Measurements from ENCODE around the gene KATNA1.
"Not testable (repeated sequence)": the region's sequence is repeated elsewhere in the genome, so short reads cannot be mapped to it uniquely, and the experiment has no call there.

KATNA1 gene

DNA sequence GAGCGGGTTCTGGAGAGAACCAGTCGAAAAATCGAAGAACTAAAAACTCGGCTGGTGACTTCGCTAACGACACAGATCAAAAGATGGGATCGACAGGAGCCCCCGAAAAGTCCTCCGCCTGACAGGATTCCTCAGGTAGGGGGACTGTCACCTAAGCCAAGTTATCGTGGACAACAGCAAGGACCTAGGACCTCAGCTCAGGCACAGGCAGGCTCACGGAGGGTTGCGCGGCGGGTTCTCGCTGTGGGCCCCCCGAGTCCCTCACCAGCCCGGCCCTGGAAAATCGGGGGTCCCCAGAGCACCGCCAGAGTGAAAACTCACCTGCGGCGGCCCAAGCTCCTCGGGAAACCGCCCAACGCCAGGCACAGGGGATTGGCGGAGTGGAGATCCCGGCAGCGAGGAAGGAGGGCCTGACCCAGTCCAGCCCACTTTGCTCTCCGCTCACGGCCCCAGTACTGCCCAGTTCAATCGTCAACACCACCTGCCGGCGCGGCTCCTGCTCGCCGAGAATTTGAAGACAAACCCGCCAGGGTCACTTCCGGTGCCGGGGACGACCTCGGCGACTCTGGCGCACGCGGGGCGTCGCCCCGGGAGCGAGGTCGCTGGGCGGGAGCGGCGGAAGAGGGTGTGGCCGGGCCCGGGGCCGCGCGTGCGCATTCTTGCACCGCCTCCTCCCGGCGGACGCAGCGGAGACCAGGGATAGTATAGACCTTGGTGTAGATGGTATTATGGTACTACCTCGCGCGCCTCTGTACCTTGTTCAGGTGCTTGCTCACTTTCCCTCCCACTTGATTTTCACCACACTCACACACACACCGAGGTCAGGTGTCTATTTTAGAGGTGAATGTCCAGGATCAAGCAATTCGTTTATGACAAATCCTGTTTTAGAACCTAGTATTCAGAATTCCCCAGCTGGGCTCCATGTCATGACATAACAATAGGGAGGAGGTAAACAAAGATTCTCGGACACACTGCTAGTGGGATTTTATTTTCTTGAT is at the start of gene KATNA1:
KATNA1 (minus strand) TSS at position 567 of the 998 bp plus-strand sequence. CDS start 10,167 bp downstream, outside the sequence.
- peak; percentile 65 to 70 for DNase-seq (ENCODE audit: low read depth in 2 of 2)

DNA sequence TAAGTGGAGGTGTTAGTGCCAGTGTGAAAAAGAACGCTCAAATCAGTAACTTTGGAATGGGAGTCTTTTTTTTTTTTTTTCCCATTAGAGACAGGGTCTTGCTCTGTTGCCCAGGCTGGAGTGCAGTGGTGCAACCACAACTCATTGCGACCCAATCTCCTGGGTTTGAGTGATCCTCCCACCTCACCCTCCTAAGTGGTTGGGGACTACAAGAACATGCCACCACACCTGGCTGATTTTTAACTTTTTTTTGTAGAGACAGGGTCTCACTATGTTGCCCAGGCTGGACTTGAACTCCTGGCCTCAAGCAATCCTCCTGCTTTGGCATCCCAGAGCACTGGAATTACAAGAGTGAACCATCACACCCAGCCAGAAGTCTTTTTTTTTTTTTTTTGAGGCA is 49.7 kb upstream of the KATNA1 start:
- no peak for DNase-seq (ENCODE audit: low read depth in 2 of 2)

DNA sequence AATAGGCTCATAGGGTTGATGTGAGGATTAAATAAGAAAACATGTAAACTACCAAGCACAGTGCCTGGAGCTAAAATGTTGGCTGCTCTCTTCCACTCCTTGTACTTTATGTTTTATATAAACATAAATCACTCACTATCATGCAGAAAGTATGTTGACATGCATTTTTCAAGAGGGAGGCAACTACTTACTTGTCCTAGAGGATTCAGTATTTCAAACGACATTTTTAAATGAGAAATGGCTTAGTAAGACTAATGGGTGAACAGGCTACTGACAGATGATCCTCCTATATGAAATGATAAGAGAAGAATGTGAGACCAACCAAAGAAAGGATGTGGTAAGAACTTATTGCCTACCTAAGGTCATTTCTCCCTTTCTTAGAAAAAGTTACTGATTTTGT is 48.4 kb upstream of the KATNA1 start:
- DNase-seq (ENCODE audit: low read depth in 2 of 2), result no peak

DNA sequence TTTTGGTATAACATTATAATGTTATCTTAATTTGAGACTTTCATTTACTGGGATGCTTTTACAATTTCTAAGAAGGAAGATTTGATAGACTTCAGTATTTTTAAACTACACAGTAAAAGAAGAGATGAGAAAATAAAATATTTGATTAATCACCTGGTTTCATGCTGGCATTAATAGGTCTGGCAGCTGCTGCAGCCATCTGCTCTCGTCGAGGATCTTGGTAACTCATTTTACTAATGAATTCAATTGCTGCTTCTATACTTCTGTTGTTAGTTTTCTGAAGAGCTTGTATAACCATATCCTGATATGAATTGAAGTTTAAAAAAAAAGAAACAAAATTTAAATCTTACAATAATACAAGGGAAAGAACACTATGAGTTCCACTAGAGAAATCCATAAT is 46.4 kb upstream of the KATNA1 start:
- no peak for DNase-seq (ENCODE audit: low read depth in 2 of 2)

DNA sequence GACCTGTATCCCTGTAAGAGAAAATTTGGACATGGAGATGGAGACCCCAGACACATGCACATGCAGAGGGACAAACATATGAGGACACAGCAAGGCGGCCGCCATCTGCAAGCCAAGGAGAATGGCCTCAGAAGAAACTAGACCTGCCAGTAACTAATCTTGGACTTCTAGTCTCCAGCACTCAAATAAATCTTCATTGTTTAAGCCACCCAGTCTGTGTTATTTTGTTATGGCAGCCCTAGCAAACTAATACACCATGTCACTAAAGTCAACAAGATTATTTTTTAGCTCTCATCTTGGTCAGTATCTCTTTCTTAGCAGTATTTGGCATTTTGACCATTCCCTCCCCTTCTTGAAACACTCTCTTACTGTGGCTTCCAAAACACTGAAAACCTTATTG is 42.7 kb upstream of the KATNA1 start:
- DNase-seq (ENCODE audit: low read depth in 2 of 2), result no peak

DNA sequence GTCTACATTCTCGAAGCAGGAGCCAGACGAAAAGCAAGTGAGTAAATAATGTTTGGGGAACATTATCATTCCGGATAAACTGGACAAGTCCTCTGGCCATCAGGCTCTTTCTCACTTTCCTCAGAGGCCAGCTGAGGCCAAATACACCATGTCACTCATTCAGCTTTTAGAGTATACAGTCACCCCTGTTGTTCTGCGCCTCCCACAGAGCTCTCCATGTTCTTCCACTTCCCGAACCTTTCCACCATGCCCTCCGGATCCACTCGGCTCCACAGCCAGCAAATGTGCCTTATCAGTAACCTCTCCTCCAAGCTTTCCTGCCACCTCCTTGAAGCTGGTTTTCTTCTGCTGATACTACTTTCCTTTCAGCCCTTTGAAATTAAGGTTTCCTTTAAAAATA is 37.7 kb upstream of the KATNA1 start:
- DNase-seq (ENCODE audit: low read depth in 2 of 2), result no peak

DNA sequence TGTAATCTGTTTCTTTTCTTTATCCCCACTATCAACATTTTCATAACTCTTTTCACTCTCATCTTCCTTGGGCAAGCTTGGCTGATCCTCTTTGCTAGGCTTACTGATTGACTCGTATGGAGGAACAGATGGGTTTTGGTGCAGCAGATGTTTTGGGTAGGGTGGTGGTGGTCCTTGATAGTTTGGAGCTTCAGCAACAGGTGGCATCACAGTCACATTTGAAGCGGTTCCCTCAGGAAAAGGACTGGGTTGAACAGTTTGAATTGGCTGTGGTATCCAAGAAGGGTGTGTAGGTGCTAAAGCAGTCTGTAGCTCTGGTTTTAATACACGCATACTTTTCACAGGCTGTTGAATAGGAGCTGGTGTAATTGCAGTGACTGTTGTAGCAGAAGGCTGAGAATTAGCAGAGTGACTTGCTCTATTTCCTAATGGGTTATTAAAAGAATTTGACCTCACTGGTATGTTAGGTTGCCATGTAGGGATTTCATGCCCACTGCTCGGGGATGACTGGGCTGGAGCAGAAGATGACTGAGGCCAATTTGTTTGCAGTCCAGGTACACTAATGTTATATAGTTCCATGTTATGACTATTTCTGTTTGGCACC is 34.8 kb upstream of the KATNA1 start:
- no peak for DNase-seq (ENCODE audit: low read depth in 2 of 2)

DNA sequence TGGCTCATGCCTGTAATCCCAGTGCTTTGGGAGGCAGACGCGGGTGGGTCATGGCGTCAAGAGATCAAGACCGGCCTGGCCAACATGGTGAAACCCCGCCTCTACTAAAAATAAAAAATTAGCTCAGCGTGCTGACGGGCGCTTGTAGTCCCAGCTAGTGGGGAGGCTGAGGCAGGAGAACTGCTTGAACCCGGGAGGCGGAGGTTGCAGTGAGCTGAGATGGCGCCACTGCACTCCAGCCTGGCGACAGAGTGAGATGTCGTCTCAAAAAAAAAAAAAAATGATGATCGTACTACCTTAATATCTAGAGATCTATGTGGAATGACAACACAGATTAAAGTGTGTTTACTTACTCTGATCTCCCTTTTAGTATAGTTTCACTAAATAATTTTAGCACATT is 33.3 kb upstream of the KATNA1 start:
- DNase-seq (ENCODE audit: low read depth in 2 of 2), result not testable (repeated sequence)

DNA sequence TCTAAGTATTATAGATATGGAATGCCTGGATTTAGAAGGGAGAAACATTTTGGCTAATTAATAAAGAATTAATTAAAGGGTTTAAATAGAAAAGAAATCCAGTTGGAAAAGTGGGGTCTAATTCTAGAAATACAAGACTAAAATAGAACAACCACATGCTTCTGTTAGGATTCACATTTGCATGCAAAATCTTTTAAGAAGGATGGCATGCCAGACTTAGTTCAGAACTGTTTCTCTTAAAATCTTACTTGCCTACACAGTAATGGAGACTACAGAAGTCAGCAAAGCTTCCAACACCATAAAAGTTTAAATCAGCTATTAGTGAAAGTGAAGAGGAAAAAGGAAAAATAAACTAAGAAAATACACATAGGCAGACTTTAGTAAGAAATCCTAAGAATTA is 32.7 kb upstream of the KATNA1 start:
- no peak for DNase-seq (ENCODE audit: low read depth in 2 of 2)

DNA sequence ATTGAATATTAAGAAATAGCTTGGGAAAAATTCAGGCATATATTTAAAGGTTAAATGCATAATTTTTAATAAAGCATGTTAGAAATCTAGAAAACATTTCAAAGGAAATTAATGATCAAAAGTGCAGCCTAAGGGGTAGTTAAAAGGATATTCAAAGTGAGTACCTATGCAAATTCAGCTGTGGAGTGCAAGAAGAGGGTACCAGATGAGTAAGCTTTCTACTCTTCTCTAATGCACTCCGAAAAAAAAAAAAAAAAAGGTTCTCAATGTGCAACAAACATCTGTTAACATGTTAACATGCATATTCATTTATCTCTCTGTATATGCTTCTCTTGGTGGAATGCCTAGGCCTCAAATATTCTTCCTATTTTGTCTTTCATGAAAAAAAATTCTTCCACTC is 32.0 kb upstream of the KATNA1 start:
- DNase-seq (ENCODE audit: low read depth in 2 of 2), result no peak

DNA sequence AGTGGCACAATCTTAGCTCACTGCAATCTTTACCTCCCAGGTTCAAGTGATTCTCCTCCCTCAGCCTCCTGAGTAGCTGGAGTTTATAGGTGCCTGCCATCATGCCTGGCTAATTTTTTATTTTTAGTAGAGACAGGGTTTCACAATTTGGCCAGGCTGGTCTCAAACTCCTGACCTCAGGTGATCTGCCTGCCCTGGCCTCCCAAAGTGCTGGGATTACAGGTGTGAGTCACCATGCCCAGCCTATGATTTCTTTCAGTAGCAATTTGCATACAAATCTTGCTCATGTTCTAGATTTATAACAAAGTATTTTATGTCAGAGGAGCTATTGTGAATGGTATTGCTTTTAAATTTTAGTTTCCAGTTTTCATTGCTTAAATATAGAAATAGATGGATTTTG is 23.8 kb upstream of the KATNA1 start:
- not testable (repeated sequence) for DNase-seq (ENCODE audit: low read depth in 2 of 2)

DNA sequence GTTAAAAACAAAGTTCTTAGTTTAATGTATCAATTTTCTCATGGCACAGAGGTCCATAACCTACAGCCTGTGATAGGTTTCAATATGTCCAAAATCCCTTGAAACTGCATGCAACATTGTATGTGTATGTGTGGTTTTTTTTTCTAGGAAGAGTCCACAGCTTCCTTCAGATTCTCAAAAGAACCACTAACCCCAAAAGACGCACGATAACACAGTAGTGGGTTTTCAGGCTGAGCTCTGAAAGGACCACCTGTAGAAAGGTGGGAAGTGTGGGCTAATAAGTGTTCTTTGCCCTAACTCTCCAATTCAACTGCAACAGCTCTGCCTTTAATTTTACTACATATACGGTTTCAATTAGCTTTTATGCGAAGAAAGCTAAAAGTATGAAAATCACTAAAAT is 11.5 kb upstream of the KATNA1 start:
- no peak for DNase-seq (ENCODE audit: low read depth in 2 of 2)

DNA sequence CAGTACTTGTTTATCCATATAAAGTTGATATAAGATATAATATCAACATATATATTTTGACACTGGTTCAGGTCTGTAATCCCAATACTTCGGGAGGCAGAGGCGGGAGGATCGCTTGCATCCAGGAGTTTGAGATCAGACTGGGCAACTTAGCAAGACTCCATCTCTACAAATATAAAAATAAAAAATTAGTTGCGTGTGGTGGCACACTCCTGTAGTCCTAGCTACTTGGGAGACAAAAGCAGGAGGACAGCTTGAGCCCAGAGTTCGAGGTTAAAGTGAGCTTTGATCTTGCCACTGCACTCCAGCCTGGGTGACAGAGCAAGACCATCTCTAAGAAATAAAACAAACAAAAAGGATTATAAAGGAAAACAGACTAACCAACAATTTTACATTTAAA is 8.9 kb upstream of the KATNA1 start:
- DNase-seq (ENCODE audit: low read depth in 2 of 2), result no peak

DNA sequence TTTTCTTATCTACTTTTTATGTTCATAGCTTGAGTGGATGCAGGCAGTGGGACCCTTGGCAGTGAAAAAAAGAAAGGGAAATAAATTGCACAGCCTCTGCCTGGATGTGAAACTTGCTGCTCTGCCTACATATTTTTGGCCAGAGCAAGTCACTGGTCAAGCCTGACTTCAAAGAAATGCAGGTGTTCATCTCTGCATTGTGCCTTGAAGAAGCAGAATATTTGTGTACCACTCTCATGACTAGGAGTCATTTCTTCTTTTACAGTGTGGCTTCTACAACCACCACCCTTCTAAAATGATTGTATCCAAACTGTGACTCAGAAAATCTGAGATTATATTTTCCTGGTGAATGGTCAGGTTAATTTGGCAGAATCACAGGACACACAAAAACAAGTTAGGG is 2.5 kb upstream of the KATNA1 start:
- no peak for DNase-seq (ENCODE audit: low read depth in 2 of 2)

DNA sequence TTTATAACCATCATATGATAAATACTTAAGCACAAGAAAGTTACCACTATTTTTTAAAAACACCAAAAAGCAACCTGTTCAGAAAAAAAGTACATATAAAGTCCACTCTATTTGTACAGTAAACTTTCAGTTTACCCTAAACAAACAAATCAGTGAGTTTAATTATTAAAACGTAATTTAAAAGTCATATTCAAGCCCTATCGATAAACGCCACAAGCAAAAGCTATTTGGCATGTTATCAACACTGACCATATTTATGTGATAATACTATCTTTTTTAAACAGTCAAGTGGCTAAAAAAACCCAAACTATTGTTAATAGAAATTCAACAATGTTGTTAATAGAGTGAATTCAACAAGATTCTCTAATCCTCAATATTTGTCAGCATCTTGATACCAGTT is 1.9 kb downstream of the KATNA1 start:
- no peak for DNase-seq (ENCODE audit: low read depth in 2 of 2)

DNA sequence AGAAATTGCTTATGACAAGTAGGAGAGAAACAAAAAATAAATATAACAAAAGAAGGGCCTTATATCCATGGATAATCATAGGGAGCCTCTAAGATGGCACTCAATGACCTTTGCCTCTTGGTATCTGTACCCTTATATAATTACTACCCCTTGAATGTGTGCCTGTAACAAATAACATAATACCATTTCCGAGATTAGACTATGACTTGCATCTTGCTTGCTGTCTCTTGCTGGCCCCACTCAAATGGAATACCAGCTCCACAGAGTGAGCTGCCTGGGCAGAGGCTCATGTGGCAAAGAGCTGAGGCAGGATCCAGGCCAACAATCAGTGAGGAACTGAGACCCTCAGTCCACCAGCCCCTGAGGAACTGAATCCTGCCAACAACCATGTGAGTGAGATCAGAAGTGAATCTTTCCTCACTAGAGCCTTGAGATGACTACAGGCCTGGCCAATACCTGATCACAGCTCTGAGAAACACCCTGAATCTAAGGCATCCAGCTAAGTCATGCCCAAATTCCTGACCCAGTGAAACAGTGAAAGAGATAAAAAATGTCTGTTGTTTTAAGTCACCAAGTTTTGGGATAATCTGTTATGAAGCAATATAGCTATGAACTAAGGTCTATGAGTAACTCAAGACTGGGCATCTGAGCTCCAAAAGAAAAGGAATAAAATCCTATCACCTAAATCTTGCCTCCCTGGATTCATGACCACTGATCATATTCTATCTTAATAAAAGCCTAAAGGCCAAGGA is 5.5 kb downstream of the KATNA1 start:
- no peak for DNase-seq (ENCODE audit: low read depth in 2 of 2)

DNA sequence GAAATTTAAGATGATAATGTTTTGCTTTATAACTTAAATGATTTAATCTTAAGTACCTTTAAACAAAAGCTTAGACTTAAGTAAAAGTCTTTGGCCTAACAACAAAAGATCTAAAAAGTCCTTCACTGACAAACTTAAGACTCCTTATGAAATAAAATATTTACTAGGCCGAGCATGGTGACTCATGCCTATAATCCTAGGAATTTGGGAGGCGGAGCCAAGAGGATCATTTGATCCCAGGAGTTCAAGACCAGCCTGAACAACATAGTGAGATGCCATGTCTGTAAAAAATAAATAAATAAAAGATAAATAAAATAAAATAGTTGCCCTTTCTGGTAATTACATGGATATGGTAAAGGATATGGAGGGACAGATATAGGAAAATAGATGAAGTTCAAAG is 12.4 kb downstream of the KATNA1 start:
- DNase-seq (ENCODE audit: low read depth in 2 of 2), result no peak

DNA sequence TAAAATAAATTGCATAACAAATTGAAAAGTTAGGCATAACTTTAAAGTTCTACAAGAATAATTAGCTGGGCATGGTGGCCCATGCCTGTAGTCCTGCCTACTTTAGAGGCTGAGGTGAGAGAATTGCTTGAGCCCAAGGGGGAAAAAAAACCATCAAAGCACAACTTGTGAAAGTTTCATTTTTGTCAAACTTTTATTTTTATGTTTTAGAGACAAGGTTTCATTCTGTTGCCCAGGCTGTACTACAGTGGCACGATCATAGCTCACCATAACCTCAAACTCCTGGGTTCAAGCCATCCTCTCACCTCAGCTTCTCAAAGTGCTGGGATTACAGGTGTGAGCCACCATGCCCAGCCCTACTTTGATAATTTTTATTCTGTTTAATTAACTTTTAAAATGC is 14.2 kb downstream of the KATNA1 start:
- DNase-seq (ENCODE audit: low read depth in 2 of 2), result no peak

DNA sequence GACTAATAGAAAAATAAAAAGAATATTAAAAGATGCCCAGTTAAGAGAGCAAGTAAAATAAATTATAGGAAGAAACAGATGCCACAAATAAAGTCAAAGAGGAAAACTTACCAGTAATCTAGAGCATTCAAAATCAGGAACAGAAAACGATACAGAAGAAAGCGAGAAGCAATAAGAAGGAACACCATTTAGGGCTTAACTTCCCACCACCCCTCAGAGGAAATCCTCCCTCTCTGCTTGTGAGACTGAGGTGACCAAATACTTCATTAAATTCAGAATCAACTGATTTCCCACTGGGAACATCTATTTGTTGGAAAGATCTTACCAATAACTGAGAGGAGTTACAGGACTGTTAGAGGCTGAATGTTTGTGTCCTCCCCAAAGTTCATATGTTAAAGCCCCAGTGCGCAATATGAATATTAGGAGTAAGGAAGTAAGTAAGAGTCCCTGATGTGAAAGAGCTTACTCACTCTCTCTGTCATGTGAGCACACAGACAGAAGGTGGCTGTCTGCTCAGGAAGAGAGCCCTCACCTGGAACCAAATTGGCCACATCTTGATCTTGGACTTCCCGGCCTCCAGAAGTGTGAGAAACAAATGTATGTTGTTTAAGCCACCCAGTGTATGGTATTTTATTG is 19.5 kb downstream of the KATNA1 start:
- no peak for DNase-seq (ENCODE audit: low read depth in 2 of 2)

DNA sequence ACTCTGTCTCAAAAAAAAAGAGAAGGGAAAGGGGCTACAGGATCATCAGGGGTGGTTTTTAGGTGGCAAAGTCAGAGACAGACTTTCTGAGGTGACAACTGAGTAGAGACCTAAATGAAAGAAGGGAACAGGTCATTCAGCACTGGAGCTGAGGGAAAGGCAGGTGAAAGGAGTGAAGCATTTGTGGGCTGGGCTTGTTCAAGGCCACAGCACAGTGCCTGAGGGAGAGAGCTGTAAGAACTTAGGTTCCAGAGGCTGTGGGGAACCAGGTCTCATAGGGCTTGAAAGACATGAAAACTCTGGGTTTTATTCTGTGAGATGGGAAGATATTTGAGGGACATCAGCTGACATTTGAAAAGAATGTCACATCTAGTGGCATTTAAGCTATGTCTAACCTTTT is 20.8 kb downstream of the KATNA1 start:
- no peak for DNase-seq (ENCODE audit: low read depth in 2 of 2)

DNA sequence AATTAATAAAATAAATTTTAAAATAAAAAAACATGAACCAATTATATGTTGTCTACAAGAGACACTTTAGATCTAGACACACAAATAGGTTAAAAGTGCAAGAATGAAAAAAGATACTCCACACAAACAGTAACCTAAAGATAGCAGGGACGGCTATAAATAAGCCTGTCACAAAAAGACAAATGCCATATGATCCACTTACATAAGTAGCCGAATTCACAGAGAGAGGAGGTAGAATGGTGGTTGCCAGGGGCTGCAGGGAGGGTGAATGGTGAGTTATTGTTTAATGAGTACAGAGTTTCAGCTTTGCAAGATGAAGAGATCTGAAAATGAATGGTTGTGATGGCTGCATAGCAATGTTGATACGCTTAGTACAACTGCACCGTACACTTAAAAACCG is 32.7 kb downstream of the KATNA1 start:
- DNase-seq (ENCODE audit: low read depth in 2 of 2), result no peak

DNA sequence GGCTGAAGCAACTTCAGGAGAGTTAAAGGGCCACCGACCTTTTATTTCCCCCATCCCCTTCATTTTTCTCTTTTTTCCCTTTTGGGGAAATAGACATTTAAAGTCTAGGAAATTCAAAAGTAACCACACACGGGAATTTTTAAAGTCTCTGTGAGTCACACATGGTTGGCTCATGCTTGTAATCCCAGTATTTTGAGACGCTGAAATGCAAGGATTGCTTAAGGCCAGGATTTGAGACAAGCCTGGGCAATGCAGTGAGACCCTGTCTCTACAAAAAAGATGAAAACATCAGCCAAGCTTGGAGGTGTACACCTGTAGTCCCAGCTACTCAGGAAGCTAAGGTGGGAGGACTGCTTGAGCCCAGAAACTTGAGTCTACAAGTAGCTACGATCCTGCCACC is 34.2 kb downstream of the KATNA1 start:
- DNase-seq (ENCODE audit: low read depth in 2 of 2), result no peak

All from stimulated activated CD4-positive, alpha-beta T cell treated with anti-CD3 and anti-CD28 coated beads, Interleukin-1b, Interleukin-23, amount 100 ng/mL, for 1 hour (primary cell).